C4-2B (cell line): ENCODE measurements around the gene ACSM3.

ENCODE experiments used
- CTCF ChIP-seq: fragments of 450-650 bp; conservative IDR thresholded peaks from 2 replicates; pipeline ENCODE4 v1.5.1; 2017; ENCODE audit warnings: mild to moderate bottlenecking
- ZFX ChIP-seq: fragments of 450-650 bp; IDR thresholded peaks from 2 replicates; pipeline ENCODE4 v1.6.1; 2017

- TF ChIP-seq CTCF (no peak), ZFX (no peak)
Observed at GRCh38 chr16:20763461-20764232, at the start of gene ACSM3.
